NT2/D1 (cell line): ENCODE measurements around the gene HMG20B.

Source experiments
- SUZ12 ChIP-seq: IDR thresholded peaks from 2 replicates; pipeline ENCODE4 v1.6.1; 2011; ENCODE audit not compliant: insufficient read length, insufficient read depth; ENCODE audit errors: extremely low read depth
- YY1 ChIP-seq: IDR thresholded peaks from 2 replicates; pipeline ENCODE4 v1.6.1; 2011; ENCODE audit not compliant: insufficient read length, insufficient read depth
- ZNF274 ChIP-seq: IDR thresholded peaks from 2 replicates; pipeline ENCODE4 v1.6.1; 2011; ENCODE audit warnings: mild to moderate bottlenecking, low read depth, low read length

DNA sequence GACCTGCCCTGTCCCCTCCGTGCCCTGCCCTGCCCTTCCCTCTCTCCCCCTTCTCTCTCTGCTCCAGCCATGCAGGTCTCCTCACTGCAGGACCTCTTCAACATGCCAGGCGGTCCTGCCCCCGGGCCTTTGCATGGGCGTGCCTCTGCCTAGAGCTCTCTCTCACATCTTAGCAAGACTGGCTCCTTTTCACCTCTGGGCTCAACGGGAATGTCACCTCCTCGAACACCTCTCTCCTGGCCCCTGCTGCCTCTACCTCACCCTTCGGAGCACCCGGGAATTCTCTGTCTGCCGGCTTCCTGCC lies 21.0 kb upstream of the HMG20B start:
- no peak for TF ChIP-seq SUZ12
- TF ChIP-seq YY1 = no peak
- TF ChIP-seq ZNF274 = no peak
